Breast epithelium (tissue), 4 donors: ENCODE measurements around the gene NPHP4. TPM values are rescaled to one million over a fixed set of nuclear protein-coding genes. Genes with fewer than 3 reads are reported as not detected.
A peak's percentile ranks its signal among the peaks of the same experiment; 100 is the strongest.
"Not testable (repeated sequence)": the region's sequence is repeated elsewhere in the genome, so short reads cannot be mapped to it uniquely, and the experiment has no call there.

ENCODE experiments used
- DNase-seq, 2 donors: peaks; one replicate each; pipeline ENCODE4 v3.0.0-alpha.2; 2019; ENCODE audit warnings: low spot score in 2 of 2
- H3K27ac ChIP-seq, 2 donors: fragments of 200-600 bp; sonication (generic) in 1 of 2; one replicate each; pipeline ENCODE4 v1.5.1; 2016 to 2019; ENCODE audit warnings: mild to moderate bottlenecking in 1 of 2
- H3K27me3 ChIP-seq, 2 donors: fragments of 200-600 bp; sonication (generic) in 1 of 2; one replicate each; pipeline versions ENCODE4 v1.5.1 to v1.6.0; 2017 to 2019; ENCODE audit warnings: control low read depth in 1 of 2, mild to moderate bottlenecking in 1 of 2
- H3K36me3 ChIP-seq: fragments of 200-600 bp; one replicate; pipeline ENCODE4 v1.5.1; 2019
- H3K4me1 ChIP-seq, 2 donors: fragments of 200-600 bp; sonication (generic); one replicate each; pipeline ENCODE4 v1.5.1; 2016 to 2019; ENCODE audit warnings: control low read depth in 1 of 2
- H3K4me3 ChIP-seq, 3 donors: fragments of 200-600 bp; sonication (generic); 1 replicate in 2 of 3; 2 replicates in 1 of 3; pipeline ENCODE4 v1.5.1; 2016 to 2019; ENCODE audit warnings: mild to moderate bottlenecking in 3 of 3, moderate library complexity in 2 of 3
- H3K9me3 ChIP-seq, 2 donors: fragments of 200-600 bp; sonication (generic) in 1 of 2; one replicate each; pipeline ENCODE4 v1.5.1; 2016 to 2019; ENCODE audit warnings: control low read depth in 1 of 2
- POLR2A ChIP-seq: fragments of 450-650 bp; IDR thresholded peaks from one replicate; pipeline ENCODE4 v1.6.1; 2016; ENCODE audit warnings: antibody characterized with exemption, mild to moderate bottlenecking, moderate library complexity
- POLR2AphosphoS5 ChIP-seq, 3 donors: sonication (generic); formaldehyde crosslinking; IDR thresholded peaks; one replicate each; pipeline ENCODE4 v1.6.1; 2017; ENCODE audit warnings: antibody characterized with exemption in 3 of 3
- intact Hi-C: fragments of 100-400 bp; cut with DNase I; formaldehyde crosslinking; loops from one replicate; pipeline ENCODE4 v1.15.1; 2023; ENCODE audit warnings: low total_unique reads
- total RNA-seq, 3 donors: library from RNA; depleted of rRNA; stranded (reverse); fragments of >200 nt; gene quantifications; one replicate each; pipeline ENCODE4 v1.1.0, GENCODE V29; 2016
- TF ChIP-seq, protein P1 (sequence below), 3 donors: fragments of 450-650 bp; IDR thresholded peaks; one replicate each; pipeline ENCODE4 v1.5.1; 2016 to 2017; ENCODE audit warnings: antibody characterized with exemption in 3 of 3, mild to moderate bottlenecking in 3 of 3, moderate library complexity in 3 of 3

NPHP4 gene
- total RNA-seq, 3 donors from 2014 or later = 7.0 to 18.7 (median 18.1) TPM

DNA sequence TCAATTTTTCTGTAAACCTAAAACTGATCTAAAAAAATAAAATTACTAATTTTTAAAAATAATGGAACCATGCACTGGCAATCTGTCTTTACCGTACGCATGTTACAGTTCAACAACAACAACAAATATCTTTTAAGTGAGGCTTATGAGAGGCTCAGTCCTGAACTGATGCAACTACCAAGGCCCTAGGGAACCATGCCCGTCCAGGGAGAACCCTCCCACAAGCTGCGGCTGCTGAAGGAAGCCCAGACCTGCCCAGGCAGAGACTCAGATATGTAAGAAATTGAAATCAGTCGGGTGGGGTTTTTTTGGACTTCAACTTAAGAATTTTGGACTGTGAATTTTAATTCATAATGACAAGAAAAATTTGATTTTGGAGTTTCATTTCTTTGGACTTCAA is 91.1 kb downstream of the NPHP4 start:
- DNase-seq = peak; percentile 40 to 44
- Histone ChIP-seq H3K4me1 (no peaks in the 10 kb centered on the region), H3K36me3 (no peaks in the 10 kb centered on the region), H3K27me3 (no peaks in the 10 kb centered on the region), H3K4me3 (no peak overlapping the region), H3K9me3 (no peaks in the 10 kb centered on the region), H3K27ac (no peak overlapping the region)
- intact Hi-C loops = no loop called here
- TF ChIP-seq POLR2A (no peak), POLR2AphosphoS5 (IDR thresholded peaks at IDR 0.05) (no peak)
- TF ChIP-seq, protein P1, sequence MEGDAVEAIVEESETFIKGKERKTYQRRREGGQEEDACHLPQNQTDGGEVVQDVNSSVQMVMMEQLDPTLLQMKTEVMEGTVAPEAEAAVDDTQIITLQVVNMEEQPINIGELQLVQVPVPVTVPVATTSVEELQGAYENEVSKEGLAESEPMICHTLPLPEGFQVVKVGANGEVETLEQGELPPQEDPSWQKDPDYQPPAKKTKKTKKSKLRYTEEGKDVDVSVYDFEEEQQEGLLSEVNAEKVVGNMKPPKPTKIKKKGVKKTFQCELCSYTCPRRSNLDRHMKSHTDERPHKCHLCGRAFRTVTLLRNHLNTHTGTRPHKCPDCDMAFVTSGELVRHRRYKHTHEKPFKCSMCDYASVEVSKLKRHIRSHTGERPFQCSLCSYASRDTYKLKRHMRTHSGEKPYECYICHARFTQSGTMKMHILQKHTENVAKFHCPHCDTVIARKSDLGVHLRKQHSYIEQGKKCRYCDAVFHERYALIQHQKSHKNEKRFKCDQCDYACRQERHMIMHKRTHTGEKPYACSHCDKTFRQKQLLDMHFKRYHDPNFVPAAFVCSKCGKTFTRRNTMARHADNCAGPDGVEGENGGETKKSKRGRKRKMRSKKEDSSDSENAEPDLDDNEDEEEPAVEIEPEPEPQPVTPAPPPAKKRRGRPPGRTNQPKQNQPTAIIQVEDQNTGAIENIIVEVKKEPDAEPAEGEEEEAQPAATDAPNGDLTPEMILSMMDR (IDR thresholded peaks at IDR 0.05) = no peak

DNA sequence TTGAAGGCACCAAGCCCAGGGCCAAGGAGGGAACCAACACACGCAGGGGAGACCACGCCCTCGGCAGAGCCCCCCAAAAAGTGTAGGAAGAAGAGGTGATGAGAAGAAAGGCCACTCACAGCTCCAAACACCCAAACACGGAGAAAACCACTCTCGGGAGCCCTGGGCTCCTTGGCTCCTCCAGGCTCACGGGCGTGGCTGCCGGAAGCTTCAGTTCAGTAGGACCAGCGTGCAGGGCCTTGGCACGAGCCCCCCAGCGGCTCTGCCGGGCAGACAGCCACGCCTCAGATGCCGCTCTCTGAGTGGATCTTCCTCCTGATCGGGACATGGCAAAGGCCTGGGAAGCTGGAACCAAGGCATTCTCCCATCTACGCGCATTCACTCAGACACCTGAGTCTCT is 94.0 kb downstream of the NPHP4 start:
- no peak overlapping the region for H3K4me3 ChIP-seq
- H3K27me3 ChIP-seq = no peaks in the 10 kb centered on the region
- H3K4me1 ChIP-seq = no peaks in the 10 kb centered on the region
- no peak overlapping the region for H3K27ac ChIP-seq
- no peak for DNase-seq
- TF ChIP-seq POLR2A (no peak), POLR2AphosphoS5 (IDR thresholded peaks at IDR 0.05) (no peak)
- TF ChIP-seq, protein P1 (IDR thresholded peaks at IDR 0.05) = no peak
- intact Hi-C loops = no loop called here
- no peaks in the 10 kb centered on the region for H3K36me3 ChIP-seq
- H3K9me3 ChIP-seq = no peaks in the 10 kb centered on the region

DNA sequence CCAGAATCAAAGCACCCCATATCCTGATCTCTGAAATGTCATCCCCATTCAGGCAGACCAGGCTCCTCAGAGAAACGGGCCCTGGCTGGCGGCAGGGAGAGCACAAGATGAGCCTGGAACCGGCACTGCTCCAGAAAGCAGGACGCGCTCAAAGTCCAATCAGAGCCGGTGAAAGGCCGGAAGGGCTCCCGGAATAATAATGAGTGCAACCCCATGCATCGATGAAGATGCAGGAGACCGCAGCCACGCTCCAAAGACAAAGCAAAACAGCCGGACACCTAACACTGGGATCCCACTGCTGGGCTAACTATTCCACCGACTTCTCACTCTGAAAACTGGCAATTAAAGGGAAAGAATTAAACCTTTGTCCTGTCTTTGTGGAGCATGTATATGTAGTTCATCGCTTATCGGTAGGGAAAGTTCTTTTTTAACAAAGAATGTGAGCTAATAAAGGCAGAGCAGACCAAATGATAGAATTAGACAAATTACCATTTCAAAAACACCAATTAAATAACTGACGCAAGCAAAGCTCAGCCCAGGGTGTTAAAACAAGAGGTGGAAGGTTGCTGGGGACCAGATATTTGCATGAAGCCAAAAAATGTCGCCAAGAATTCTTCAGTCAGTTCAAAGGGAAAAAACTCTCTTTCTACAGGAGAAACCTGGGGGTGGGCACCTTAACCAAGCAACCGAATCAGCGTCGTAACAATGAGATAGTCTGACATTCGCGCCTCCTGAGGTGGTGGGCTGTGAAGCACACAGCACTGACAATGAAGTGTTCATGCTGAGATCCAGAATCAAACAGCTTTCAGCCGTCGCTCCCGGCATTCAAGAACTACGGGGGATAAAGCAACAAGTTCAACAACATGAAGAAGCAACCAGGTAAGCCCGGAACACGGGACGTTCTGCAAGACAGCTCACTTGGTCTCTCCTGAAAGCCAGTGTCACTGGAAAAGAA is 95.2 kb downstream of the NPHP4 start:
- DNase-seq = no peak
- no peaks in the 10 kb centered on the region for H3K9me3 ChIP-seq

DNA sequence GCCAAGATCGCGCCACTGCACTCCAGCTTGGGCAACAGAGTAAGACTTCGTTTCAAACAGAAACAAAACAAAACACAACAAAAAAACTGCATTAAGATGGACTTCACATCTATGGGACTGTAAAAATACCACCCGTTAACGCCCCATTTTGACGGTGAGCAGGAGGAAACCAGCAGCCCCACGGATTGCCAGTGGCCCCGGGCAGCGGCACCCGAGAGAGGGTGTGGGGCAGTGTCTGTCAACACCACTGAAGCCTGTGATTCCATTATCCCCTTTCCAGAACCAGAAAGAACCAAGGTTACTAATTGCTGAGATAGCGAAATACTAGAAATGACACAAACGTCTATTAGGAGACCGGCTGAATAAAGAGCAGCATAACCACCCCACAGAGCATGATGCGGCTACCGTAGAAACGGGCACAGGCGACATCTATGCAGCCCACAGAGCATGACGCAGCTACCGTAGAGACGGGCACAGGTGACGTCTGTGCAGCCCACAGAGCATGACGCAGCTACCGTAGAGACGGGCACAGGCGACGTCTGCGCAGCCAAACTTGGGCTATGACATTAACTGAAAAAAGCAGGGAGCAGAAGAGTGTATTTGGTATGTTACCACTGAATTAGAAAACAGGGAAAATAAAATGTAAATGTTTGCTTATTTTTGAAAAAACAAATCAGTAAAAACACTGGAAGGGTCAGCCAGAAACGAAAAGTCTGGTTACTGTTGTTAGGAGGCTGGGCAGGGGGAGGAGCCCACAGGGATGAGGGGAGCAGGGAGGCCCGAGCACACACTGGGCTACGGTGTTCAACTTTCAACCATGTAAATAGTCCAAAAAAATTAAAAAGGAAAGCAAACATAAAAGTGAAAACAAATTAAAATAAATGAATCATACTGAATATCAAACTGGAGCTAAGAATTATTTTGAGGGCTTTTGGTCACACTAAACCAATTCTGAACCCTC is 96.5 kb downstream of the NPHP4 start:
- Histone ChIP-seq H3K4me1 (no peaks in the 10 kb centered on the region), H3K4me3 (no peak overlapping the region), H3K36me3 (no peaks in the 10 kb centered on the region), H3K9me3 (no peaks in the 10 kb centered on the region), H3K27me3 (no peaks in the 10 kb centered on the region), H3K27ac (no peak overlapping the region)
- intact Hi-C loops = no loop called here
- TF ChIP-seq POLR2AphosphoS5 (IDR thresholded peaks at IDR 0.05) (no peak), POLR2A (no peak)
- TF ChIP-seq, protein P1 (IDR thresholded peaks at IDR 0.05) = no peak
- DNase-seq = no peak

More for the DNA sequence above, 95.2 kb downstream of the NPHP4 start:
- no peaks in the 10 kb centered on the region for H3K36me3 ChIP-seq
- H3K27me3 ChIP-seq = no peaks in the 10 kb centered on the region
- no peak overlapping the region for H3K27ac ChIP-seq
- intact Hi-C loops = no loop called here
- no peak overlapping the region for H3K4me3 ChIP-seq
- H3K4me1 ChIP-seq = no peaks in the 10 kb centered on the region
- TF ChIP-seq POLR2A = no peak
- TF ChIP-seq, protein P1 (IDR thresholded peaks at IDR 0.05) = no peak
- no peak for TF ChIP-seq POLR2AphosphoS5 (IDR thresholded peaks at IDR 0.05)

DNA sequence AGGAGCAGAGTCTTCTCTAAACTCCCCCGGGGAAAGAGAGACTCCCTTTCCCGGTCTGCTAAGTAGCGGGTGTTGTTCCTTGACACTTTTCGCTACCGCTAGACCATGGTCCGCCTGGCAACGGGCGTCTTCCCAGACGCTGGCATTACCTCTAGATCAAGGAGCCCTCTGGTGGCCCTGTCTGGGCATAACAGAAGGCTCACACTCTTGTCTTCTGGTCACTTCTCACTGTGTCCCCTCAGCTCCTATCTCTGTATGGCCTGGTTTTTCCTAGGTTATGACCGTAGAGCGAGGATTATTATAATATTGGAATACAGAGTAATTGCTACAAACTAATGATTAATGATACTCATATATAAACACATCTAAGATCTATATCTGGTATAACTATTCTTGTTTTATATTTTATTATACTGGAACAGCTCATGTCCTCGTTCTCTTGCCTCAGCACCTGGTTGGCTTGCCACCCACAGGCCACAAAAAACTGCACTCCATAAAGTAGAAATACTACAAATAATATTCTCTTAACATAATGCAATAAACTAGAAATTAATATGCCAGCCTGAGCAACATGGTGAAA is 98.4 kb downstream of the NPHP4 start:
- DNase-seq, H3K27me3 ChIP-seq, H3K36me3 ChIP-seq, H3K4me1 ChIP-seq, H3K27ac ChIP-seq, intact Hi-C loops, H3K4me3 ChIP-seq, H3K9me3 ChIP-seq: not testable (repeated sequence)
